Measurements from ENCODE around the gene ABR.
A peak's percentile ranks its signal among the peaks of the same experiment; 100 is the strongest.
"Not testable (repeated sequence)": the region's sequence is repeated elsewhere in the genome, so short reads cannot be mapped to it uniquely, and the experiment has no call there.

Gene ABR

GRCh38 chr17:1153795-1154546 is 25.8 kb downstream of the ABR start:
- Histone ChIP-seq H3K27ac (replicated peaks) (no peak overlapping the region), H3K4me3 (replicated peaks; ENCODE audit: insufficient read depth, low read length) (no peak overlapping the region)
- peak; percentile 8 to 18 for DNase-seq (ENCODE audit: low read depth in 1 of 2, low spot score in 1 of 2)

GRCh38 chr17:1152582-1152981 is 27.2 kb downstream of the ABR start:
- H3K27ac ChIP-seq (replicated peaks); DNase-seq (ENCODE audit: low read depth in 1 of 2, low spot score in 1 of 2); H3K4me3 ChIP-seq (replicated peaks; ENCODE audit: insufficient read depth, low read length); H3K27me3 ChIP-seq (ENCODE audit: insufficient read depth, poor library complexity, severe bottlenecking): not testable (repeated sequence)

More at GRCh38 chr17:1153795-1154546, 25.8 kb downstream of the ABR start:
- no peaks in the 10 kb centered on the region for H3K27me3 ChIP-seq (ENCODE audit: insufficient read depth, poor library complexity, severe bottlenecking)
- TF ChIP-seq GABPA (IDR thresholded peaks at IDR 0.05; ENCODE audit: low read depth) (no peak), SPI1 (IDR thresholded peaks at IDR 0.05; ENCODE audit: borderline replicate concordance, low read depth) (no peak), POLR2AphosphoS5 (IDR thresholded peaks at IDR 0.05; ENCODE audit: low read depth) (no peak), REST (IDR thresholded peaks at IDR 0.05; ENCODE audit: insufficient replicate concordance, low read depth) (no peak)
- TF ChIP-seq, protein P1, sequence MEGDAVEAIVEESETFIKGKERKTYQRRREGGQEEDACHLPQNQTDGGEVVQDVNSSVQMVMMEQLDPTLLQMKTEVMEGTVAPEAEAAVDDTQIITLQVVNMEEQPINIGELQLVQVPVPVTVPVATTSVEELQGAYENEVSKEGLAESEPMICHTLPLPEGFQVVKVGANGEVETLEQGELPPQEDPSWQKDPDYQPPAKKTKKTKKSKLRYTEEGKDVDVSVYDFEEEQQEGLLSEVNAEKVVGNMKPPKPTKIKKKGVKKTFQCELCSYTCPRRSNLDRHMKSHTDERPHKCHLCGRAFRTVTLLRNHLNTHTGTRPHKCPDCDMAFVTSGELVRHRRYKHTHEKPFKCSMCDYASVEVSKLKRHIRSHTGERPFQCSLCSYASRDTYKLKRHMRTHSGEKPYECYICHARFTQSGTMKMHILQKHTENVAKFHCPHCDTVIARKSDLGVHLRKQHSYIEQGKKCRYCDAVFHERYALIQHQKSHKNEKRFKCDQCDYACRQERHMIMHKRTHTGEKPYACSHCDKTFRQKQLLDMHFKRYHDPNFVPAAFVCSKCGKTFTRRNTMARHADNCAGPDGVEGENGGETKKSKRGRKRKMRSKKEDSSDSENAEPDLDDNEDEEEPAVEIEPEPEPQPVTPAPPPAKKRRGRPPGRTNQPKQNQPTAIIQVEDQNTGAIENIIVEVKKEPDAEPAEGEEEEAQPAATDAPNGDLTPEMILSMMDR (IDR thresholded peaks at IDR 0.05; ENCODE audit: insufficient read depth, low read length) = no peak

DNA sequence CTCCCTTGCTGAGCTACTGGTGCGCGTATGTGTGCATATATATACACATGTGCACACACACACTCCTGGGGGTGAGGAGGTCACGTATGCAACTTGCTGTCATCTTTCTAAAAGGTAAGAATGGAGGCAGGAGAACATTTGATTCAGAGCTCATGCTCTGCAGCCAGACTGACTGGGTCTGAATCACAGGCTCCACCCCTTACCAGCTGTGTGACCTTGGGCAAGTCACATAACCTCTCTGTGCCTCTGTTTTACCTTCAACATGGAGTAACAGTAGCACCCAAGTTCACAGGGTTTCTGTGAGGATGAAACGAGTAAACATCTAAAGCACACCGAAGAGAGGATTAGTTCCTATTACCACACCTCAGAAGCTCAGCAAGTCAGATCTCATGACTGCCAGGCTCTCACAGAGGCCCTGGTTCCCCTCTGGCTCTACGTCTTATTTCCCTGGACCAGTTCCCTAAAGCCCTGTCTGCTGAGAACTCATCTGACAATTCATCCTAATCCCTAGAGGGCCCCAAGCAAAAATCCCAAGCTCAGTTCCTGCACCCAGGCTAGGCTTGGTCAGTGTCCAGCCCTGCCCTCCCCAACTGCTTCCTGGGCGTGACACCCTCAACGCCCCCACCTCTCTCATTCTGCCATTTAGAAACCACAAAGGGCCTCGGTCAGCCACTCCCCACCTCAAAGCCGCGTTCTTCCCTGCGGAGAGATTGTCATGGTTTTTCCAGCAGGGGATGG is 28.7 kb downstream of the ABR start:
- Histone ChIP-seq H3K27me3 (ENCODE audit: insufficient read depth, poor library complexity, severe bottlenecking) (no peaks in the 10 kb centered on the region), H3K27ac (replicated peaks) (no peak overlapping the region), H3K4me3 (replicated peaks; ENCODE audit: insufficient read depth, low read length) (no peak overlapping the region)
- peak in 1 of 2 experiments; percentile 1 for DNase-seq (ENCODE audit: low read depth in 1 of 2, low spot score in 1 of 2)
- TF ChIP-seq SPI1 (IDR thresholded peaks at IDR 0.05; ENCODE audit: borderline replicate concordance, low read depth) (no peak), POLR2AphosphoS5 (IDR thresholded peaks at IDR 0.05; ENCODE audit: low read depth) (no peak), GABPA (IDR thresholded peaks at IDR 0.05; ENCODE audit: low read depth) (no peak), REST (IDR thresholded peaks at IDR 0.05; ENCODE audit: insufficient replicate concordance, low read depth) (no peak)
- TF ChIP-seq, protein P1 (IDR thresholded peaks at IDR 0.05; ENCODE audit: insufficient read depth, low read length) = no peak

DNA sequence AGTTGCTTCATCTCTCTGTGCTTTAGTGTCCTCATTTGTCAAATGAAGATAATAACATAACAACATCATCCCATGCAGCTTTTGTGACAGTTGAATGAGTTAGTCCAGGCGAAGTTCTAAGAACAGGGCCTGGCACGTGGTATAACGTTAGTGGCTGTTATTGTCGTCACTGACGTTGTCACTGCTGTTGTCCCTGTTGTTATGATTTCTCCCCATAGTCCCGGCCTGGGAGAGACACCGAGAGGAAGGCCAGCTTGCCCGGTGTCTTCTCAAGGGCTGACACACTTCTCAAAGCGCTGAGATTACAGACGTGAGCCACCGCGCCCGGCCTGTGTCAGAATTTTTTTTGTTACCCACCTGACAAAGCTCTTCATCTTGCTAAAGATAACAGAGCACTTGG is 29.9 kb downstream of the ABR start:
- no peak overlapping the region for H3K4me3 ChIP-seq (replicated peaks; ENCODE audit: insufficient read depth, low read length)
- no peak overlapping the region for H3K27ac ChIP-seq (replicated peaks)
- H3K27me3 ChIP-seq (ENCODE audit: insufficient read depth, poor library complexity, severe bottlenecking) = no peaks in the 10 kb centered on the region

More for the DNA sequence above, 29.9 kb downstream of the ABR start:
- TF ChIP-seq SPI1 (IDR thresholded peaks at IDR 0.05; ENCODE audit: borderline replicate concordance, low read depth) (no peak), GABPA (IDR thresholded peaks at IDR 0.05; ENCODE audit: low read depth) (no peak), REST (IDR thresholded peaks at IDR 0.05; ENCODE audit: insufficient replicate concordance, low read depth) (no peak), POLR2AphosphoS5 (IDR thresholded peaks at IDR 0.05; ENCODE audit: low read depth) (no peak)
- TF ChIP-seq, protein P1 (IDR thresholded peaks at IDR 0.05; ENCODE audit: insufficient read depth, low read length) = no peak
- DNase-seq (ENCODE audit: low read depth in 1 of 2, low spot score in 1 of 2) = no peak

Data from HL-60 (cell line).